Ammon's horn (tissue), 1 donor: Measurements from ENCODE around the gene MEP1A.
"Not testable (repeated sequence)": the region's sequence is repeated elsewhere in the genome, so short reads cannot be mapped to it uniquely, and the experiment has no call there.

ENCODE experiments used
- DNase-seq: peaks from one replicate; pipeline ENCODE4 v3.0.0-alpha.2; 2016; ENCODE audit warnings: low spot score

Gene MEP1A

DNA sequence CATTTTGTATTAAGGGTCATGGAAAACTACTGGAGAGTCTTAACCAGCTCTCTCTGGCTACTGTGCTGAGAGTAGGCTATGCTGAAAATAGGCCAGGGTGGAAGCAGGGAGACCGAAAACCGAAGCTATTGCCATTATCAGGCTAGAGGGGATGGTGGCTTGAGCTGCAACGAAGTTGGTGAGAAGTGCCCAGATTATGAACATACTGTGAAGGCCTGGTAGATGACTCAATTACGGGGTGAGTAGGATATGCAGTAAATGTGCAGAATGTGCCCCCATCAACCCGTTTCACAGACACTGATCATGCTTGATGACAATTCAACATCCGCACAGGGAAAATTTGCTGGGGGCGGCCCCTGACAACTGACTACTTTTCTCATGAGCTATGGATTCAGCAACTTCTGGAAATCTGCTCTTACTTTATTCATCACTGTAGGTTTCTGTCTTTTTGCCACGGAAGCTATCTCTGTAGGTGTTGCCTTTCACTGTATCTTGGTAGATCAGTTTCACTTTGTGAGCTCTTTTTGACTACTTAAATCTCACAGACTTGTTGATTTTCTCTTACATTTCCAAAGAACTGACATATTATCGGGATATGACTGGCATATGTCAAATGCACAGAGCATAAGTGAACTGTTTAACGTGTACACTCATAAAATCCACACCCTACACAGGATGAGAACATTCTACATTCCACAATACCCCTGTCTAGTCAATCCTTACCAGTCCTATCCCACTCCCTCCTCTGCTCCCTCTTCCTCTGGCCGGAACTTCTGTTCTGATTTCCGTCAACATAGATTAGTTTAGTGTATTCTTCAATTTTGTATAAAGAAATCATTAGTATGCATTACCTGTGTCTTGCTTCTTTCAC is 15.5 kb upstream of the MEP1A start:
- no peak for DNase-seq

DNA sequence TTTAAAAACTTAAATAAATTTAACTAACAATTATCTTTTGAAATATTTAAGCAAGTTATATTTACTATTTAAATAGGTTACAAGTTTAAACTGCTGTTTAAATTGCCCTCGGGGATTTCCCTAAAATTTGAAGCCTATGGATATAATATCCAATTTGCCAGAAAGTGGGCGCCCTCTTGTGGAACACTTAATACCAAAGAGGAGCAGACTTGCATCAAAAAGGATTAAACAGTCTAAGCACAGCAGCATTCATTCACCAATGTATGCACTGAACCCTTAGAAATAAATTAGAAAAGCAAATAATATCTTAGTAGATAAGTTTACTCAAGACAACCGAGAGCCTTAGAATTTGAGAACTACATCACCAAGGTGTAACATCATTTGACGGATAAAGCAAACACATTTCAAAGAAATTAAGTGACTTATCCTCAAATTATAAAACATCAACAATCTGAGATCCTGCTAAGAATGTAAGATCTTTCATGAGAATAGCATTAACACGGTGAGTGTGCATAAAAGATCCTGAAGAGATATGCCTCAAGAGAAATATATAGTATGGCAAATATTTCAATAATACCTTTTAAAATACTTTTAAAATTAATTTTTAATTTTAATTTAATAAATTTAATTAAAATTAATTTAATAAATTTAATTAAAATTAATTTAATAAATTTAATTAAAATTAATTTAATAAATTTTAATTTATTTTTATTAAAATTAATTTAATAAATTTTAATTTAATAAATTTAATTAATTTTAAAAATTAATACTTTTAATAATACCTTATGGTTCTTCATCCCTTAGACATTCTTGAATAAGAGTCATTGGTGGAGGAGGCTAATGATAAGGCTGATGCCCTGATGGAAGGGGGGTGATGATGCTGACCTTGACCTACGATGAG is 11.5 kb upstream of the MEP1A start:
- peak; percentile 79 for DNase-seq

DNA sequence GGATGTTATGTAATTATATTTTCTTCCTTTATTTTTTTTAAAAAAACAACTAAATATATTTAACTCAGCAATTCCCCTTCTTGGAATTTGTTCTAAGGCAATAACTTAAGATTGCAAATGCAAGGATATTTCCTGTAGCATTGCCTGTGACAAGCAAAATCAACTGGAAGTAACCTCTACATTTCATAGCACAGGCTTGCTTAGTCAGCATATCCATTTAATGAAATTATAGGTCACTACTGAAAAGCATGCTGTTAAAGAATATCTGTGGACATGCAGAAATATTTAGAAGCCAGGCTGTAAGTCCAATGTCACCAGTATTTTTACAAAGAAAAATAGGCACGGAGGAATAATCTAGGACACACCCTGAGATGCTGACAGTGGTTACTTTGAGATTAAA is 8.7 kb upstream of the MEP1A start:
- no peak for DNase-seq

DNA sequence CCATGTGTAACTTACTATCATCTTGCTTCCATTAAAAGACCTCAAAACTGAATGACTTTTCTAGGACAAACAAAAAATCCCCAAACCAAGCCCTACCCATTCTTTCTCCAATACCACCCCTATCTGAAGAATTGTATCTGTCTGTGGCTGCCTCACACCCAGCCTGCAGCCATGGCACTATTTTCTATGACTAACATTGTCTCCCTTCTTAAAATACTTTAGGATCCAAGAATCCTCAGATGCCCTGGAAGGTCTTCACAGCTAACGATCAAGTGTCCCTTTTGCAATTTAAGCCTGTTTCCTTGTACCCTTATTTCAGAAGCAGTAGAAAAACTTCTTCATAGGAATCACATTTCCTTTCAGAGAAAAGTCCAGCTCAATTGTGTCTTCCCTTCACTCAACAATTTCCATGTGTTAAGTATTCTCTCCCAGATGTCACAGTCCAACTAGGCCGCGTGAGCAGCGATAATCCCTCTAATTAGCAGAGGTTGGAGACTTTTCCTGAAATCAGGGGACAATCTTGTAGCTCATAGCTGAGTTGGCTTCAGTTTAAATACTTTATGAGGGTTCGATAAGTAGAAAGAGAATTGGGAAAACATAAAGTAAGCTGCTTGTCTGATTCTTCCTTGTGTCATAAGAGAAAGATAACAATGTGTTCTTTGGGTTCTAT is 5.2 kb upstream of the MEP1A start:
- no peak for DNase-seq

DNA sequence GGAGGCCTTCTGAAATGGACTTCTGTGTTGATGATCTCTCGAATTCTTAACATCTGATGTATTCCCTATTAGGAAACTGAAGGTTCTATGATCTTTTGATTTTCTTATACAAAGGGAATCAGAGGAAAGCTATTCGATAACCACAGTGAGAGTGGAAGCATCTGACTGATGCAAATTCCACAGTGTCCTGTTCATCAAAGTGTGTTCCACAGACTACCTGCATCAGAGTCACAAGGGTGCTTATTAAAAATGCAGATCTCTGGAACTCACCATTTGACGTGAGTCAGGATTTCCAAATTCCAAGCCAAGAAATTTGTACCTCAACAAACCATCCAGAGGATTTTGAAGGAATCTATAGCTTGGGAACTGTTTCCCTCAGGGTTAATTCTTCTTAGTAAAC is 4.4 kb upstream of the MEP1A start:
- no peak for DNase-seq

DNA sequence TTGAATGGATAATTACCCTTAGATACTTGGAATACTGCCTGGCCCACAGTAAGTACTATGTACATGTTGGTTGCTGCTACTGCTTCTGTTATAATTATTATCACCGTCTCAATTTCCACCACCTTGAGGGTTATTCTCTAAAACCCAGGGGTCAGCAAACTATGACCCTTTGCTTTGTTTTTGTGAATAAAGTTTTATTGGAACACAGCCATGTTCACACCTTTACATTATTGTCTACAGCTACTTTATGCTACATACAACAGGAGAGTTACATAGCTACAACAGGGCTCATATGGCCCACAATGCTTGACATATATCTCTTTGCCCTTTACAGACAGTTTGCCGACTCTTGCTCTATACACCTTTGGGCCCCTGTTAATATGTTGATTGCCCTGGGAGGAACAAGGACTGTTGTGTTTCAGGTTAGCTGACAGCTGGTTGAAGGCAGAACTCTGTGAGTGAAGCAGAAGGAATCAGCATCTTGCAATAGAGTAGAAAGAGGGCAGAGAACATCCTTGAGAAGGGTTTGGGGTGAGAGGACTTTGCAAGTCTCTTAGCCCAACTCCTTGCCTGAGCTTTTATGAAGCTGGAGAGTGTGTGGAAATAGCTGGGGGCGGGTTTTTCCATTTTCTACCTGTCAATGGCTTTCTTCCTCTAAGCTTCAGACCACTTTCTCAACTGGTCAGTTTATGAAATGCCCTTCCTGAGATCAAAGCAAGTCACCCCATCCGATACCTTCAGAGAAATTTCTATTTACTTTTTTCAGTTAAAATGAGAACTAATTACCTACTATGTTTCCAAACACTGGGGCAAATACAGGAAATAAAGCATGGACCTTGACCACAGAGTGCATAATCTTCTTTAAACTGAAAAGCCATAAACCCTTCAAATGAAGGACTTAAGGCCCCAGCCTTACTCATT is 3.5 kb upstream of the MEP1A start:
- DNase-seq = no peak

DNA sequence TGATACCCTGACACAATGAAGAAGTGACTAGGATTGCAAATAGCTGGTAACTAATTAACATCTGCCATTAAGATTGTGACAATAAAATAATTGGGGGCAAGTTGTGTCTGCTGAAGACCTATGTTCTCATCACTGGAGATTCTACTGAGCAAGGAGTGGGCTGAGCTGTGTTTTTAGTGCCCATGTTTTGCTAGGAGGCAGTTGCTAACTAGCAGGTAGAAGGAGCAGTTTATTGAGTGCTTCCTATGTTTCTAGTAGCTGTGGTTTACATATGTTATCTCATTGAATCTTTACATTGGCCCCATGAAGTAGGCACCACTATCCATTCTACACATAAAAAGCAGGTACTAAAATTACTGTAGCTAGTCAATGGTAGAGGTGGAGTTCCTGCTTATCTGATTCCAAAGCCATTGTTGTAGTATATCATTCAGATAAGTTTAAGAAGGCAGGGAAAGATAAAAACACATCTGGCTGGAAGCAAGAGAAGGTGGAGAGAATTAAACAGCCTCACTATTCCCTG is 2.8 kb upstream of the MEP1A start:
- DNase-seq = no peak

DNA sequence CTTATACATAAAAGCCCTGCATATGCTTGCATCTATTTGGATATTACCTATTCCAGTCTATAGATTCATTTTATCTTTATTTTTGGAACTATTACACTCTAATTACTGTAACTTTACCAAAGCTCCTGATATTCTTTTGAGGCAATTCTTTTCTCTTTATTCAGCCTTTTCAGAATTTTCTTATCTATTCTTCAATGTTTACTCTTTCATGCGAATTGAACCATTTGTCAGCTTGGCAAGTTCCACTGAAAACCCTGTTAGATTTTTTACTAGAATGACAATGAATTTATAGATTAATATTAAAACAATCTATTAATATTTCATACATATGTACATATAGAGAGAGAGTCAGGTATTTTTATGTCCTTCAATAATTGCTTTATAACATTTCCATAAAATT is 554 bp upstream of the MEP1A start:
- DNase-seq = no peak

DNA sequence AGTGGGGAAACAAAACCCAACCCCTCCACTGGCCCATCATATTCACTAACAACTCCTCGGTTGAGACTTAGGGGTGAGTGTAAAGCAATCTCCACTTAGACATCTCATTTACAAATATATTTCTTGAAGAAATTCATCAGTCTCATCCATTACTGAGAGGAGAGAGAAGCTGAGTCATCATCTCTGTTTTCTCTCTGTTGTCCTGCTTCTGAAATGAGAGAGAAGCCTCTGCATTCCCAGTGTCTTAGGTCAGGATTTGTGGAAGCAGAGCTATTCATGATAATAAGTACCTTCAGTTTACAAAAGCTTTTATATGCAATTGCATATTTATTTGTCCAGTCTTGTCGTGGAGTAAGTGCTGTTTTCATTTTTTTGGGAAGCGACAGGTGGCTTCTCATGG is 879 bp downstream of the MEP1A start:
- no peak for DNase-seq

DNA sequence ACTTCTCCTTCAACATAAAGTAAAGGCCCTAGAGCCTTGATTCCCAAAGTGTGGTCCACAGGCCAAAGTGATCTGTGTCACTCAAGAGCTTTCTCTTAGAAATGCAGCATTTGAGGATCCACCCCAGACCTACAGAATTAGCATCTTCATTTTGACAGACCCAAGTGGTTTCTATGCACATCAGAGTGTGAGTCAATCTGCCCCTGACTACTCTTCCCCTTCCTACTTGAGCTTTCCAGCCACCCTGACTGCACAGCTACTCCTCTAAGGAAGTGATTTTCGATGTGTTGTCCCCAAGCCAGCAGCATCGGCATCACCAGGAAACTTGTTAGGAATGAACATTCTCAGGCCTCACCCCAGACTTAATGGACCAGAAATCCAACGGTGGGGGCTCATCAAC is 2.6 kb downstream of the MEP1A start:
- no peak for DNase-seq

DNA sequence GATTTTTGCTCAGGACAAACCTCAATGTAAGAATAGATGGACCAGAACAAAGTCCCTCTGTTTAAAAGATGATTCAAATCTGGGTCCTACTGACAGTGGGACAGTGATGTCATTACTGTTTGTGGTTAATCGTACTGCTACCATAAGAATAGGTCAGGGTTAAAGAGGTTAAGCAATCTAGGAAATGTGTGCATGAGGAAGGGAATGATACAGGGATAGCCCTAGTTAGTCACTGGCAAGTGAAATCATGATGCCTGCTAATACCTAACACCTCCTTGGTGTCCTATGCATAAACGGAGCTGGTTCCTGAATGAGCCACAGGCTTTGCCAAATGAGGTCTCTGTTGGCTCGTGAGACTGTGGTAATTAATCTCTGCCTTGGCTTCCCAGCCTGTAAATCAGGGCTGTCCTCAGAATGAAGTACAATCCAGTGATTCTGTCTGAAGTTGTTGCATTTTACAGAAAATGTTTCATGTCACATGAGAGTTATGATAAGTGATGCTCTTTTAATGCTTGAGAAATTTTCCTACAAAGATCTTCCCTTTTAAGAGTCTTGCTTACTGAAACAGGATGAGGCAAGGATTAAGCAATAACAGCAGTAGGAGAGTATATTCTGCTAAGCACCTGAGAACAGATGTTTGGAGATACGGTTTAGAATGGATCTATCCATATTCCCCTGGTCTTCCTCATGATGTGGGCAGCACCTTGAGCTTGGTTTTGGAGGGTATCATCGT is 3.8 kb downstream of the MEP1A start:
- no peak for DNase-seq

DNA sequence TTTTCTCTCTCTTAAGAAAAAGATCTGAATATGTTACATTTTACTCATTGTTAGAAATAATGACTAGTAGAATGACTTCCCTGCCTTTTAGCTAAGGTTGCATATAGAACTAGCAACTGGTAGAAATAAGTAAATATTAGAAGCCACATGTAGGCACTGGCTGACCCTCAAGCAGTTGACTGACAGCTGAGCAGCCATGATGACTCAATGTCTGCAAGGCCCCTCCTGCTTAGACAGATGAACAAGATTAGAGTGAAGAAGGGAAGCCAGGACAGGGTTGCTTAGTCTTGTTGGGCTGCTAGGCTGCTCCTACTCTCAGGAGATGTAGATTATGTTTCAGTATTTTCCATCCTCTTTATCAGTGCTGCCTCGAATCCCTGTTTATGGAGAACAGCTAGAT is 6.5 kb downstream of the MEP1A start:
- DNase-seq = no peak

DNA sequence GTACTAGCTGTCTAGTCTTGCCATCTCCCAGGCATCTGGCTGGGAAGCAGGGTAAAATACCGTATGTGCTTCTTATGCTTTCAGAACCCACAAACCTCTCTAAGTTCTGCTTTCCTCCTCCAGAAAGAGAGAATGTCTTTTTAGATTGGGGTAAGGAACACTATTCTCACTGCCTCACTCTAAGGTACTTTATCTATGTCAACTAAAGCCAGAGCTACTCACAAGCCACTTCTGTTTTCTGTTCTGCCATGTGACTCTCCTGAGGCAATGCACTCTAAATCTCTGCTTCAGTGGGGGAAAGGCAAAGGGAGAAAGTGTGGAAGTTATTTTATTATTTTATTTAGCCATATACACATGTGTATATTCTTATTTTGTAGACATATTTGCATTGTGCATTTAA is 15.6 kb downstream of the MEP1A start:
- peak; percentile 48 for DNase-seq

DNA sequence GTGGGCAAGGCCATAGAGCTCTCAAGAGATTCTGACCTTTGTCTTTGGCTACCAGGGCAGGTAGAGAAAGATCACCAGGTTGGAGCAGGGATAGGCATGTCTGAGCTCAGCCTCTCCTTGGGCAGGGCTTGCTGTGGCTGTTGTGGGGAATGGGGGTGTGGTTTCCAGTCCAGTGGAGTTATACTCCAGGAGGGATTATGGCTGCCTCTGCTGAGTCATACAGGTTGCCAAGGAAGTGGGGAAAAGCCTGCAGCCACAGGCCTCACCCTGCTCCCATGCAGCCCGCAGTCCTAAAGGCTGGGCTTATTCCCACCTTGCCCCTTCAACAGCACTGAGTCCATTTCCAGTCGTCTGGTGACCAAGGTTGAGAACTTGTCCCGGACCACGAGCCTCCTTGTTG is 21.9 kb downstream of the MEP1A start:
- DNase-seq = no peak

DNA sequence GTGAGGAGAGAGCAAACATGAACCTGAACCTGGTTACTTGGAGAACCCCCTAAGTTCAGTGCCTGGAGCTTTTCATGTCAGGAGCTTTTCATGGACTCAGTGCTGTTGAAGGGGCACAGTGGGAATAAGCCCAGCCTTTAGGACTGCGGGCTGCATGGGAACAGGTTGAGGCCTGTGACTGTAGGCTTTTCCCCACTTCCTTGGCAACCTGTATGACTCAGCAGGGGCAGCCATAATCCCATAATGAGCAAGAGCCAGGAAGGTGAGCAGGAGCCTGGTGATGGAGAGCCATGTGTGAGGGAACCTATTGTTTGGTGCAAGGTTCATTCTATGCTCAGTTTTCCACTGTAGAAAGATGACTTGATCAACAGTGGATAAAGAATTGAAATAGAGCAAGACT is 23.4 kb downstream of the MEP1A start:
- DNase-seq = no peak

DNA sequence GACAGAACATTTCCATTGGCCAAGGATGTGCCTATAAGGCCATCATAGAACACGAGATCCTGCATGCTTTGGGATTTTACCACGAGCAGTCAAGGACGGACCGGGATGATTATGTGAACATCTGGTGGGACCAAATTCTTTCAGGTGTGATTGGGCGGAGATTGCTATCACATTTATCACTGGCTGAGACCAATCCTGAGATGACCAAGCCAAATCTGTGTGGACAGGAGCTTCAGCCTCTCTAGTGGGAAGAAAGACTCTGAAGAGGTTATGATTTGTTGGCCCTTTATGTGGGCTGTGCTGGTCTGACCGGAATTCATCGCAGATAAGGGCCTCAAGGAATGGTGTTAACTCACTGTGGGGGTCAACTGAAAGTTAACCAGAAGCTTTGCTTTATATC is 26.4 kb downstream of the MEP1A start:
- no peak for DNase-seq

DNA sequence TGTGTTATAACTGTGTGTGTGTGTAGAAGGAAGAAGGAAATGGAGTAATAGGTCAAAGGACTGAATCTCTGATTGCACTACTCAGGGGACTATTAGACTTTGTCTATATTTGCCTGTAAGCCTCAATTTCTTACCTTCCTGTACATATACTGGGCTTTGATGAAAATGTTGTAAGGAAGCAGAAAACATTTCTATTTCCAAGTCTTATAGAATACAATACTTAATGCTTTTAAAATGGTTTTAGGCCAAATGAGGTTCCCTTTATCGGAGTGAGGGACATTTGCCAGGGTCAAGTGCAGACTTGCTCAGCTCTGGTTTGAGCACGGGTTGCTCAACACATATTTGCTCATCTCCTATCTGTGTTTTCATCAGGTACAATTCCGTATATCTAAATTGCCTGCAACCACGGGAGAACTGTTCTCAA is 28.3 kb downstream of the MEP1A start:
- DNase-seq = no peak

DNA sequence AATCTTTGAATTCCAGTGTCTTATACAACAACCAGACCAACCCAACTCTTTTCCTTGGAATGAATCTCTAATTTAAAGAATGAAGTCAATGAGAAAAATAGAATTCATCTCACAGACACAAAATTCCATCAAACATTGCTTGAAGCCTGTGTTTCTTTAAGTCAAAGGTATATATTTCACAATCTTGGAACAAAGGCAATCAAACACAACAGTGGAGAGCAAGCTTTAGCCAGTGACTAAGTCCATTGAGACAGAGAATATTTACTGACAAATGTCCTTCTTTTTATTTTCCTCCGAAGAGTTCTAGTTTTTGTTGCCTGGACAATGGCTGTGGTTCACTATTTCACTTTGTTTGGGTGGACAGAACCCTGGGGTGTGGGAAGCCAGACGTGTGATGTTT is 35.8 kb downstream of the MEP1A start:
- no peak for DNase-seq

DNA sequence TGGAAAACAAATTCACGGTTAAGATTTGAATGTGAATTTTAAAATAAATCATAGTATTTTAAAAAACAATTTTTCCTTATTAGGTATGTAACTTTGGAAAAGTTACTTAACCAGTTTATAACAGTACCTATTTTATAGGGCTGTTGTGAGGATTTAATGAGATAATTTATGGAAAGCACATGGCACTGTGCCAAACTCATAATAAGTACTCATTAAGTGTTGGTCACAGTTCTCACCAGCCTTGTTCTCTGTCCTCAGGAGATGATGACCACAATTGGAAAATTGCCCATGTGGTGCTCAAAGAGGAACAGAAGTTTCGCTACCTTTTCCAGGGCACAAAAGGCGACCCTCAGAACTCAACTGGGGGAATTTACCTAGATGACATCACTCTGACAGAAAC is 39.6 kb downstream of the MEP1A start:
- no peak for DNase-seq

DNA sequence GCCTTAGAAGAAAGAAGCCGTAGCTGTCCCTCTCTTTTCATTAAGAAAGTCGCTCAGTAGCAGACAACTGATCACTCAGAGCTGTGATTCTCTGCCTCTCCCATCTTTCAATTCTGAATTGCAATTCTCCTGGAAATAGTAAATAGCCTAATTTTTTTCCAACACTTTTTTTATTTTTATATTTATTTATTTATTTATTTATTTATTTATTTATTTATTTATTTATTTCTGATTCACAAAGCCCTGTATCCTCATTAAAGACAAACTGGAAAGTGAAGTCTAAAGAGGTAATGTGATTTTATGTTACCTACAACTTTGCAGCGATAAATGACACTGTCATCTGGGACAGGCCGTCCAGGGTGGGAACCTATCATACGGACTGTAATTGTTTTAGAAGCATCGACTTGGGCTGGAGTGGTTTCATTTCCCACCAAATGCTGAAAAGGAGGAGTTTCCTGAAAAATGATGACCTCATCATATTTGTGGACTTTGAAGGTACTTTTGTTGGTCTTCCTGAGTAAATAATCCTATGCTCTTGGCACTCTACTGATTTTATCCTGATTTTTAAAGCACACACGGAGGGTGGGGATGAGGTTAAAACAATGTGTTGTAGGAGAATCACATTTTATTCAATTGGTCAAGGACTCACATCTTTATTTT is 41.2 kb downstream of the MEP1A start:
- not testable (repeated sequence) for DNase-seq
